ENCODE data around the gene IGLL5.

DNA sequence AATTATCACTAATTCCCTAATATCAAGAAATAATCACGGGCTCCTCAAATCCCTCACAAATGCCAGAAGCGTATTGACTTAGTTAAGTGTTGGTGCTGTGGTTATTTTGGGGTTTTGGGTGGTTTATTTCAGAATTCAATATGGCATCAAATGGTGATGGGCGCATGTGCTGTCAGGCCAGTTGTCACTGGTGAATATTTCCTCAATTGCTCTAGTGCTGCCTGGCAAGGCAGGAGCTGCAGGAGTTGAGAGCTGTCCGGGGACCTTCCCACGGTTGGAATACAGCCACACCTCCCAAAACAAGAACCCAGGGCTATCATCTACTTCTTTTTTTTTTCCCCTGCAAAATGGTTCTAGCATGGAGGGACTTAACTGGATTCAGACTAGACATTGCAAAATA lies 10.3 kb downstream of the IGLL5 start:
- TF ChIP-seq EZH2phosphoT487 (IDR thresholded peaks at IDR 0.05; ENCODE audit: insufficient read depth, low read depth) (no peak), EZH2 (IDR thresholded peaks at IDR 0.05; ENCODE audit: insufficient read depth, poor library complexity, severe bottlenecking) (no peak)
